ENCODE data around the gene LCMT2. TPM values are rescaled to one million over a fixed set of nuclear protein-coding genes. Genes with fewer than 3 reads are reported as not detected.
A peak's percentile ranks its signal among the peaks of the same experiment; 100 is the strongest.

Gene LCMT2
- total RNA-seq, 2 donors from 2014 or later, result 4.4 to 11.1 TPM

GRCh38 chr15:43286074-43286473 is 44.3 kb downstream of the LCMT2 start:
- Mint-ChIP-seq H3K36me3 (no peaks in the 10 kb centered on the region), H3K27ac (peak overlapping the region in 1 of 2 donors; percentile 18), H3K9me3 (no peaks in the 10 kb centered on the region)
- ATAC-seq (peak in 1 of 2 donors; percentile 11), DNase-seq (ENCODE audit: low spot score in 2 of 2) (no peak)

DNA sequence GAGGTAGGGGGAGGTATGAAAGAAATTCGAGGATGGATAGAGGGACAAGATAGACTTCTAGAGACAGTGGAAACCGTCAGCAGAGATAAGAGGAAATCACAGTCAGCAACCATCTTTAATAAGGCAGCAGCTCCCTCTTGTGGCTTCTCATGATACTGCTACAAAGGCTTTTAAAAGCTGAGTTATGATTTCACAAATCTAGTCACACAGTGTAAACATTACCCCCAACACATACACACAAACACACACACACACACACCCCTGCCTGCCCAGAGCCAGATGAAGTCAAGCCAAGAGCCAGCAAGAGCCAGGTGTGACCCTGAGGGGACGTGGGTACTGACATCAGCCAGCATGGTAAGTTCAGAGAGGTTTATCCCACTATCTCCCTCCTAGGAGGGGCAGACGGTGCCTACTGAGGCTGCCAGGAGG is 44.8 kb downstream of the LCMT2 start:
- peak; percentile 57 to 72 for ATAC-seq
- peak in 1 of 2 donors; percentile 65 for DNase-seq (ENCODE audit: low spot score in 2 of 2)
- peak overlapping the region in 1 of 2 donors; percentile 18 for H3K27ac Mint-ChIP-seq

DNA sequence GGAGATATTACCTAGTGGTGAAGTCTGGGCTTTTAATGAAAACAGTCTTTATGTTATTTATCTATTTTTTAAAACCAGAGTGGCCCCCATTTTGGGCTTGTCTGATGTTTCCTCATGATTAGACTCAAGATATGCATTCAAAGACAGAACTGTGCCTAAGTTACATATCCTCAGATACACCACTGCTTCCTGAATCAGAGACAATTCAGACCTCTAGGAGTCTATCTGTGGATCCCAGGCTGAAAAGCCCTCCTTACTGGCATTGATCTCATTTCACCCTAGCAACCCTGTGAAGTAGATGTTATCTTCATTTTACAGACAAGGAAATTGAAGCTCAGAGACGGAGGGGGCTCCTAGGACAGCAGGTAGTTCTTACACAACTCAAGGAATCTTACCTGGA is 46.8 kb downstream of the LCMT2 start:
- H3K27ac Mint-ChIP-seq, result no peak overlapping the region
- no peaks in the 10 kb centered on the region for H3K9me3 Mint-ChIP-seq
- ATAC-seq, result no peak
- no peaks in the 10 kb centered on the region for H3K36me3 Mint-ChIP-seq
- no peak for DNase-seq (ENCODE audit: low spot score in 2 of 2)

More for the DNA sequence above, 44.8 kb downstream of the LCMT2 start:
- Mint-ChIP-seq H3K9me3 (no peaks in the 10 kb centered on the region), H3K36me3 (no peaks in the 10 kb centered on the region)

- Mint-ChIP-seq H3K27ac (no peak overlapping the region), H3K9me3 (no peaks in the 10 kb centered on the region)
- no peak for ATAC-seq
Measured at GRCh38 chr15:43281926-43282602, 48.3 kb downstream of the LCMT2 start.

DNA sequence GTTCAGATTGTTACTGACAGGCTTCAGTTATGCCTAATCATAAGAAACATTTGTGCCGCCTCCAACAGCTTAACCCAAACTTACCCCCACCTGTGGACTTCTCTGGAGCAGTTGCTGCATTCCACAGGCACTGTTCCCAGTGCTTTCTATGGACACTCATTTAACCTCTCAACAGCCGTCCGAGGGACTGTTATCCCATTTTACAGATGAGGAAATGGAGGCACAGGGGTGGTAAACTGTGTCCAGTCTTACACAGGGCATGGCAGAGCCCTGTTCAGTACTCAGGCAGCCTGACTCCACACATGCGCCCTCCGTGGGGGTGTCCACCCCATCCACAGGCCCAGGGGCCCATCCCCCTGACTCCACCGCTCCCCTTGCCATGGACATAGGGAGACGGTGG is 49.4 kb downstream of the LCMT2 start:
- no peaks in the 10 kb centered on the region for H3K36me3 Mint-ChIP-seq
- no peak for DNase-seq (ENCODE audit: low spot score in 2 of 2)
- no peak overlapping the region for H3K27ac Mint-ChIP-seq
- no peaks in the 10 kb centered on the region for H3K9me3 Mint-ChIP-seq
- no peak for ATAC-seq

More at GRCh38 chr15:43281926-43282602, 48.3 kb downstream of the LCMT2 start:
- no peak for DNase-seq (ENCODE audit: low spot score in 2 of 2)
- H3K36me3 Mint-ChIP-seq, result no peaks in the 10 kb centered on the region

- H3K27ac Mint-ChIP-seq, result no peak overlapping the region
Measured at GRCh38 chr15:43279496-43279895, 50.9 kb downstream of the LCMT2 start.

DNA sequence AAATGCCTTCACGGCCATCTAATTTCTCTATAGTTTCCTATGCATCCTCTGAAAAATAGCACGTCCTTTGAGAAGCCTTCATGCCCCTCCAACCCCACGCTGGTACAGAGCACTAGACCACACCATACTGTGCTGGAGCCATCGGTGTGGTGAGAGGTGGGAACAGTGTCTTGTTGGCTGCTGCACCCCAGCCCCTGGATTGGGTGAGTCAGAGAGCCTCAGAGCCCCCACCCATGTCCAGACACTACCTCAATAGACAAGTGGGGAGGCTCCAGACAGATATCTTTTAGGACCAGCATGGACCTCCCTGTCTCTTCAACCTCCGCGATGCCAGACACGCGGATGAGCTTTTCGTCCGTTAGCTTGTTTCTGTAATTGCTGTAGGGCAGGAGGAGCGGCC is 51.5 kb downstream of the LCMT2 start:
- Mint-ChIP-seq H3K9me3 (no peaks in the 10 kb centered on the region), H3K27ac (no peak overlapping the region), H3K36me3 (no peaks in the 10 kb centered on the region)
- DNase-seq (ENCODE audit: low spot score in 2 of 2) (no peak), ATAC-seq (no peak)

More at GRCh38 chr15:43279496-43279895, 50.9 kb downstream of the LCMT2 start:
- Mint-ChIP-seq H3K36me3 (no peaks in the 10 kb centered on the region), H3K9me3 (no peaks in the 10 kb centered on the region)
- DNase-seq (ENCODE audit: low spot score in 2 of 2) (no peak), ATAC-seq (no peak)

- Mint-ChIP-seq H3K36me3 (no peaks in the 10 kb centered on the region), H3K9me3 (no peaks in the 10 kb centered on the region), H3K27ac (no peak overlapping the region)
- DNase-seq (ENCODE audit: low spot score in 2 of 2) (no peak), ATAC-seq (no peak)
Measured at GRCh38 chr15:43277901-43278300, 52.5 kb downstream of the LCMT2 start.

- DNase-seq (ENCODE audit: low spot score in 2 of 2) (no peak), ATAC-seq (peak in 1 of 2 donors; percentile 18)
- Mint-ChIP-seq H3K9me3 (peaks cover 0 to under 1% of the 10 kb centered on the region in 2 donors), H3K27ac (no peak overlapping the region), H3K36me3 (no peaks in the 10 kb centered on the region)
Measured at GRCh38 chr15:43277231-43277823, 53.0 kb downstream of the LCMT2 start.

DNA sequence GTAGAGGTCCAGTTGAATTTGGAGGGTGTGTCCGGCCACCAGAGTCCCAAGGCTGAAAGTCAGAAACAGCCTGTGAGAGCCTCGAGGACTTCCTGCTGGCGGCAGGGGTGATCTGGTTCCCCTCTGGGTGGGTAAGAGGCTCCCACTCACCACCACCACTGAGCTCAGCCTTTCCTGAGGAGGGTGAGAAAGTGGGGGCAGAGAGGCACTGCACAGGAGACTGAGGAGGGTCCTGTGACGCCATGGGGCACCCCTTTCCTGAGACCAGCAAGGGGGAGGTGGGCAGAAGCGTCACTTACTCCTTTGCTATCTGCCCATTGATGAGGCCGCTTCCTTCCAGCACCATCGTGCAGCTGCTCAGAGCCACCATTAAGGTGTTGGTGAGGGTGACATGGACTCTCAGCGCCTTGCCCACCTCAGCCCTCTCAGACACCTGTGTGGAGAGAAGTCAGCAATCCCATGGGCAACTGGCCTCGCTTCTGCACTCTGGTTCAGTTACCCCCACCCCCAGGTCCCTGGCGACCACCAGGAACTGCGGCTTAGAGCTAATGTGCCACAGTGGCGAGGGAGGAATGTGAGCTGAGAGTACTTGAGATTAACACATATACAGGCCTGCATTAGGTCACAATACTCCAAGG is 53.7 kb downstream of the LCMT2 start:
- Mint-ChIP-seq H3K27ac (no peak overlapping the region), H3K9me3 (peaks cover 0 to 4% of the 10 kb centered on the region in 2 donors), H3K36me3 (no peaks in the 10 kb centered on the region)
- no peak for DNase-seq (ENCODE audit: low spot score in 2 of 2)
- ATAC-seq, result no peak

GRCh38 chr15:43275740-43276562 is 54.4 kb downstream of the LCMT2 start:
- Mint-ChIP-seq H3K36me3 (no peaks in the 10 kb centered on the region), H3K9me3 (peaks cover 0 to 4% of the 10 kb centered on the region in 2 donors), H3K27ac (no peak overlapping the region)
- no peak for DNase-seq (ENCODE audit: low spot score in 2 of 2)
- no peak for ATAC-seq

GRCh38 chr15:43274136-43274535 is 56.2 kb downstream of the LCMT2 start:
- Mint-ChIP-seq H3K36me3 (no peaks in the 10 kb centered on the region), H3K27ac (no peak overlapping the region), H3K9me3 (peaks cover 0 to 4% of the 10 kb centered on the region in 2 donors)
- ATAC-seq (no peak), DNase-seq (ENCODE audit: low spot score in 2 of 2) (no peak)

Other genes with a start within 250 kb of the LCMT2 start
- gene UBR1, start 224.5 kb downstream of the LCMT2 start, total RNA-seq, result 10 to 100 TPM; 31.0 to 32.1 TPM
- gene TMEM62, start 197.0 kb downstream of the LCMT2 start, total RNA-seq, result 10 to 100 TPM; 10.4 to 16.0 TPM
- 10 to 100 TPM; 61.7 to 62.7 TPM for gene CCNDBP1, start 145.2 kb downstream of the LCMT2 start, total RNA-seq
- not detected for gene EPB42, start 109.6 kb downstream of the LCMT2 start, total RNA-seq
- gene TGM5, start 63.6 kb downstream of the LCMT2 start, total RNA-seq, result under 1 TPM in 1 of 2 donors, not detected in 1; 0.45 TPM
- not detected for gene TGM7, start 28.3 kb downstream of the LCMT2 start, total RNA-seq
- 10 to 100 TPM; 17.0 to 22.7 TPM for gene ZSCAN29, start 40.5 kb upstream of the LCMT2 start, total RNA-seq
- 10 to 100 TPM; 40.1 to 45.0 TPM for gene TUBGCP4, start 40.5 kb upstream of the LCMT2 start, total RNA-seq
- gene TP53BP1, start 162.6 kb upstream of the LCMT2 start, total RNA-seq, result 10 to 100 TPM; 24.0 to 35.9 TPM
- 1 to 10 TPM in 1 of 2 donors, under 1 TPM in 1; 0.84 to 1.4 TPM for gene MAP1A, start 187.0 kb upstream of the LCMT2 start, total RNA-seq

All from activated naive CD4-positive, alpha-beta T cell treated with anti-CD3 and anti-CD28 coated beads, Interleukin-2, amount 50 U/mL, for 72 hours (primary cell).